Stimulated activated CD8-positive, alpha-beta memory T cell treated with anti-CD3 and anti-CD28 coated beads, Interleukin-2, amount 100 ng/mL, for 48 hours (primary cell): ENCODE data around the gene SCOC.
A peak's percentile ranks its signal among the peaks of the same experiment; 100 is the strongest.
"Not testable (repeated sequence)": the region's sequence is repeated elsewhere in the genome, so short reads cannot be mapped to it uniquely, and the experiment has no call there.

ENCODE experiments used
- DNase-seq, 2 donors: peaks; one replicate each; pipeline ENCODE4 v3.0.0-alpha.2; 2020; ENCODE audit warnings: low read depth in 2 of 2

SCOC gene

GRCh38 chr4:140361099-140361498, 12.3 kb upstream of the SCOC start:
- DNase-seq: no peak

GRCh38 chr4:140363051-140363450, 10.4 kb upstream of the SCOC start:
- no peak for DNase-seq

- no peak for DNase-seq
Observed at GRCh38 chr4:140363558-140363957, 9.9 kb upstream of the SCOC start.

GRCh38 chr4:140367738-140368137, 5.7 kb upstream of the SCOC start:
- no peak for DNase-seq

GRCh38 chr4:140368686-140369085, 4.8 kb upstream of the SCOC start:
- DNase-seq: no peak

- no peak for DNase-seq
Observed at GRCh38 chr4:140372751-140373327, 607 bp upstream of the SCOC start.

- DNase-seq: no peak
Observed at GRCh38 chr4:140374130-140374477, 658 bp downstream of the SCOC start.

- no peak for DNase-seq
Observed at GRCh38 chr4:140382732-140383131, 9.3 kb downstream of the SCOC start.

GRCh38 chr4:140388015-140388414, 14.6 kb downstream of the SCOC start:
- DNase-seq: no peak

GRCh38 chr4:140395668-140396067, 22.2 kb downstream of the SCOC start:
- no peak for DNase-seq

GRCh38 chr4:140400111-140400510, 26.7 kb downstream of the SCOC start:
- DNase-seq: no peak

- DNase-seq: no peak
Observed at GRCh38 chr4:140406292-140406691, 32.8 kb downstream of the SCOC start.

GRCh38 chr4:140408974-140409373, 35.5 kb downstream of the SCOC start:
- no peak for DNase-seq

- not testable (repeated sequence) for DNase-seq
Observed at GRCh38 chr4:140413130-140413969, 39.9 kb downstream of the SCOC start.

- DNase-seq: no peak
Observed at GRCh38 chr4:140423106-140423505, 49.7 kb downstream of the SCOC start.

GRCh38 chr4:140426610-140427105, 53.2 kb downstream of the SCOC start:
- DNase-seq: peak in 1 of 2 donors; percentile 1

GRCh38 chr4:140427106-140427918, 53.9 kb downstream of the SCOC start, which contains the start of gene CLGN:
Gene CLGN, minus strand, starts transcription at chr4:140427648. Its CDS starts 14,570 bp downstream, at chr4:140413078.
- DNase-seq: peak; percentile 53 to 59

- no peak for DNase-seq
Observed at GRCh38 chr4:140427919-140428471, 54.5 kb downstream of the SCOC start.
